Peyer's patch (tissue), 4 donors: Measurements from ENCODE around the gene IL4I1. TPM values are rescaled to one million over a fixed set of nuclear protein-coding genes. Genes with fewer than 3 reads are reported as not detected.

Source experiments
- DNase-seq, 3 donors: peaks; one replicate each; pipeline ENCODE4 v3.0.0-alpha.2; 2017 to 2019
- H3K27ac ChIP-seq, 4 donors: fragments of 200-600 bp; sonication (generic); one replicate each; pipeline ENCODE4 v1.5.1; 2016 to 2019
- H3K27me3 ChIP-seq, 2 donors: fragments of 200-600 bp; sonication (generic); one replicate each; pipeline ENCODE4 v1.5.1; 2019
- H3K36me3 ChIP-seq, 3 donors: fragments of 200-600 bp; sonication (generic); one replicate each; pipeline ENCODE4 v1.5.1; 2016 to 2019
- H3K4me1 ChIP-seq, 4 donors: fragments of 200-600 bp; sonication (generic); one replicate each; pipeline ENCODE4 v1.5.1; 2016 to 2019
- H3K4me3 ChIP-seq, 4 donors: fragments of 200-600 bp; sonication (generic); 1 replicate in 3 of 4; 2 replicates in 1 of 4; pipeline ENCODE4 v1.5.1; 2016 to 2019; ENCODE audit warnings: mild to moderate bottlenecking in 1 of 4
- H3K9me3 ChIP-seq, 4 donors: fragments of 200-600 bp; sonication (generic); one replicate each; pipeline ENCODE4 v1.5.1; 2016 to 2019; ENCODE audit warnings: mild to moderate bottlenecking in 1 of 4
- CTCF ChIP-seq, 6 experiments: fragments of 450-650 bp in 4 of 6; fragments of 200-600 bp in 2 of 6; sonication (generic) in 1 of 6; IDR thresholded peaks; one replicate each; pipeline ENCODE4 v1.5.1; 2017 to 2019; ENCODE audit warnings: antibody characterized with exemption in 6 of 6, mild to moderate bottlenecking in 3 of 6, moderate library complexity in 1 of 6
- POLR2A ChIP-seq, 2 donors: fragments of 450-650 bp; IDR thresholded peaks; one replicate each; pipeline ENCODE4 v1.5.1; 2017; ENCODE audit warnings: antibody characterized with exemption in 2 of 2, mild to moderate bottlenecking in 2 of 2, moderate library complexity in 2 of 2
- total RNA-seq, 4 donors: library from RNA; depleted of rRNA; stranded (reverse); fragments of >200 nt; gene quantifications; one replicate each; pipeline ENCODE4 v1.1.0, GENCODE V29; 2016

IL4I1 gene
- total RNA-seq, 4 donors from 2014 or later = not detected

- Histone ChIP-seq H3K4me3 (peak within 1 kb of the TSS; percentile 57 to 89 (median 69)), H3K27me3 (no peaks in the 10 kb centered on the region), H3K36me3 (peaks cover 0 to 26% (median 0%) of the 10 kb centered on the region in 3 donors), H3K4me1 (peaks cover 4 to 45% (median 24%) of the 10 kb centered on the region in 4 donors), H3K27ac (peak within 1 kb of the TSS; percentile 85 to 93 (median 91)), H3K9me3 (no peaks in the 10 kb centered on the region)
- peak; percentile 89 to 95 (median 94) for DNase-seq
- TF ChIP-seq CTCF (IDR thresholded peaks at IDR 0.05) = no peak
- TF ChIP-seq POLR2A (IDR thresholded peaks at IDR 0.05) = peak; percentile 56 to 68
Observed at GRCh38 chr19:49866933-49867782, 29.5 kb downstream of the IL4I1 start, which contains the start of gene PNKP. TSS of gene PNKP (minus strand) at chr19:49867576. CDS start at chr19:49867204, 372 bp downstream.

GRCh38 chr19:49864890-49865289 lies 31.8 kb downstream of the IL4I1 start:
- no peaks in the 10 kb centered on the region for H3K9me3 ChIP-seq
- no peak overlapping the region for H3K4me3 ChIP-seq
- no peak overlapping the region for H3K27ac ChIP-seq
- DNase-seq = no peak
- peaks cover 0 to 42% (median 0%) of the 10 kb centered on the region in 3 donors for H3K36me3 ChIP-seq
- H3K4me1 ChIP-seq = peaks cover 0 to 41% (median 16%) of the 10 kb centered on the region in 4 donors
- no peaks in the 10 kb centered on the region for H3K27me3 ChIP-seq
- no peak for TF ChIP-seq POLR2A (IDR thresholded peaks at IDR 0.05)
- no peak for TF ChIP-seq CTCF (IDR thresholded peaks at IDR 0.05)

- DNase-seq = peak in 1 of 3 donors; percentile 44
- peaks cover 0 to 52% (median 0%) of the 10 kb centered on the region in 3 donors for H3K36me3 ChIP-seq
- H3K27ac ChIP-seq = no peak overlapping the region
- TF ChIP-seq POLR2A (IDR thresholded peaks at IDR 0.05) (no peak), CTCF (IDR thresholded peaks at IDR 0.05) (no peak)
- H3K27me3 ChIP-seq = no peaks in the 10 kb centered on the region
- H3K4me3 ChIP-seq = no peak overlapping the region
- no peaks in the 10 kb centered on the region for H3K9me3 ChIP-seq
- peaks cover 0 to 38% (median 15%) of the 10 kb centered on the region in 4 donors for H3K4me1 ChIP-seq
Observed at GRCh38 chr19:49863935-49864320, 32.8 kb downstream of the IL4I1 start.

GRCh38 chr19:49863254-49863934 lies 33.3 kb downstream of the IL4I1 start:
- Histone ChIP-seq H3K9me3 (no peaks in the 10 kb centered on the region), H3K36me3 (peaks cover 0 to 57% (median 0%) of the 10 kb centered on the region in 3 donors), H3K27ac (no peak overlapping the region), H3K4me1 (peaks cover 0 to 33% (median 11%) of the 10 kb centered on the region in 4 donors), H3K4me3 (no peak overlapping the region), H3K27me3 (no peaks in the 10 kb centered on the region)
- DNase-seq = no peak
- no peak for TF ChIP-seq CTCF (IDR thresholded peaks at IDR 0.05)
- TF ChIP-seq POLR2A (IDR thresholded peaks at IDR 0.05) = no peak

- DNase-seq = peak in 1 of 3 donors; percentile 51
- Histone ChIP-seq H3K36me3 (peaks cover 0 to 65% (median 0%) of the 10 kb centered on the region in 3 donors), H3K4me3 (no peak overlapping the region), H3K27ac (no peak overlapping the region), H3K4me1 (peaks cover 0 to 26% (median 10%) of the 10 kb centered on the region in 4 donors), H3K27me3 (no peaks in the 10 kb centered on the region), H3K9me3 (no peaks in the 10 kb centered on the region)
- no peak for TF ChIP-seq POLR2A (IDR thresholded peaks at IDR 0.05)
- no peak for TF ChIP-seq CTCF (IDR thresholded peaks at IDR 0.05)
Observed at GRCh38 chr19:49862391-49863253, 34.1 kb downstream of the IL4I1 start.
